Caco-2 (cell line): ENCODE measurements around the gene CCDC9B. TPM values are rescaled to one million over a fixed set of nuclear protein-coding genes. Genes with fewer than 3 reads are reported as not detected.

ENCODE experiments used
- BruUV-seq: library from RNA; stranded (reverse); fragments of 400-500 nt; replicated peaks from 2 replicates; lab custom pipeline; 2021; lab: Mats Ljungman, UMichigan
- CTCF ChIA-PET: fragments of 300-600 bp; sonication (Branson Sonifier 250); formaldehyde crosslinking; loops from one replicate; lab custom pipeline; 2022; ENCODE audit warnings: antibody characterized with exemption; lab: Charles Lee
- POLR2A ChIA-PET: fragments of 300-600 bp; sonication (Branson Sonifier 250); formaldehyde crosslinking; loops from one replicate; lab custom pipeline; 2022; ENCODE audit warnings: antibody characterized with exemption; lab: Charles Lee
- DNase-seq, 2 experiments: peaks; one replicate each; pipeline versions ENCODE4 v3.0.0 to v3.0.0-alpha.2; 2020 to 2022
- H3K27me3 ChIP-seq: replicated peaks from 2 replicates; pipeline ENCODE4 v1.6.0; 2011; ENCODE audit warnings: low read length; ENCODE audit not compliant: control insufficient read depth, insufficient read depth
- H3K36me3 ChIP-seq: 2 replicates; pipeline ENCODE4 v1.5.1; 2011; ENCODE audit warnings: low read length; ENCODE audit not compliant: control insufficient read depth, insufficient read depth
- H3K4me1 ChIP-seq: fragments of 250-450 bp; sonication (Bioruptor Pico); 2 replicates; pipeline ENCODE4 v1.5.1; 2020; ENCODE audit warnings: mild to moderate bottlenecking
- H3K4me3 ChIP-seq: 2 replicates; pipeline ENCODE4 v1.5.1; 2011; ENCODE audit warnings: low read depth, mild to moderate bottlenecking, control low read depth, low read length
- H3K9me3 ChIP-seq: fragments of 250-450 bp; sonication (Bioruptor Pico); 2 replicates; pipeline ENCODE4 v1.5.1; 2020; ENCODE audit warnings: mild to moderate bottlenecking, moderate library complexity
- H3K27ac Mint-ChIP-seq: one replicate; pipeline ENCODE4 v1.8.0; 2022; ENCODE audit warnings: mixed read lengths; ENCODE audit not compliant: unreplicated experiment
- H3K27me3 Mint-ChIP-seq: one replicate; pipeline ENCODE4 v1.8.0; 2022; ENCODE audit warnings: mixed read lengths; ENCODE audit not compliant: insufficient read depth, unreplicated experiment
- H3K36me3 Mint-ChIP-seq: one replicate; pipeline ENCODE4 v1.8.0; 2022; ENCODE audit warnings: mild to moderate bottlenecking, mixed read lengths; ENCODE audit not compliant: insufficient read depth, unreplicated experiment
- H3K4me1 Mint-ChIP-seq: one replicate; pipeline ENCODE4 v1.8.0; 2022; ENCODE audit warnings: low read depth, mixed read lengths; ENCODE audit not compliant: unreplicated experiment
- H3K4me3 Mint-ChIP-seq: one replicate; pipeline ENCODE4 v1.8.0; 2022; ENCODE audit warnings: mild to moderate bottlenecking, moderate library complexity, mixed read lengths; ENCODE audit not compliant: unreplicated experiment
- H3K9me3 Mint-ChIP-seq: one replicate; pipeline ENCODE4 v1.8.0; 2022; ENCODE audit warnings: mixed read lengths; ENCODE audit not compliant: unreplicated experiment
- CTCF ChIP-seq, 2 experiments: fragments of 200-600 bp in 1 of 2; IDR thresholded peaks; 1 replicate in 1 of 2; 2 replicates in 1 of 2; pipeline versions ENCODE4 v1.5.1 to v1.8.0; 2011 to 2022; ENCODE audit warnings: antibody characterized with exemption in 1 of 2, control low read depth in 1 of 2, inconsistent platforms in 1 of 2, low read depth in 1 of 2, low read length in 1 of 2, mild to moderate bottlenecking in 1 of 2, moderate library complexity in 1 of 2; ENCODE audit not compliant: insufficient read depth in 1 of 2, severe bottlenecking in 1 of 2, unreplicated experiment in 1 of 2
- intact Hi-C: fragments of 100-400 bp; cut with micrococcal nuclease; formaldehyde crosslinking; loops from one replicate; pipeline ENCODE4 v1.10.0; 2022; ENCODE audit not compliant: unreplicated experiment
- total RNA-seq: library from RNA; stranded (reverse); gene quantifications from 2 replicates; pipeline ENCODE4 v1.2.3, GENCODE V29; 2022

Gene CCDC9B
- total RNA-seq, 1 experiment from 2014 or later = 0.86 TPM

DNA sequence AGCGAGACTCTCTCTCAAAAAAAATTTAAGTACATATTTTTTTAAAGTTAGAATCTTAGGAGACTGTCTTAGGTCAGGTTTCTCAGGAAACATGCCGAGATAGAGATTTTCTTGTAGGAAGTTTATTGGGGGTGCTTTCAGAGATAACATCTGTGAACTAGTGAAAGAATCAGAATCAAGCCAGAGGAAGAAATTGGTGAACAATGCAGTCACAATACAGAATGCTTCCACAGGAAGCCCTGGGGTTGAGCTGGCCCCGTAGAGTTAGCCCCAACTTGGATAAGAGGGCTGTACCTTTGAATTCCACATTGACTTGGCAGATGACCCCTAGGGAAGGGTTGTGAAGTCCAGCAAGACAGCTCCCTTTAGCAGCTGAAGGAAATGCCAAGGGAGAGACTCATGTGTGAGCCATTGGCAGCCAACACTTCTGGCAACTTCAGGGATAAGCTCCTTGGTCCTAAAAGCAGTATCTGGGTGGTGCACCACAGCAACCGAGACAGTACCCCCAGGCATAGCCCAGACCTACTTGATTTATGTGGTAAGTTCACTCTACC, 25.9 kb downstream of the CCDC9B start:
- Mint-ChIP-seq H3K4me1 (peaks cover under 1% of the 10 kb centered on the region), H3K27me3 (peaks cover 12% of the 10 kb centered on the region), H3K27ac (no peak overlapping the region), H3K4me3 (no peak overlapping the region), H3K9me3 (no peaks in the 10 kb centered on the region), H3K36me3 (no peaks in the 10 kb centered on the region)
- POLR2A ChIA-PET = no interaction called here
- no peaks in the 10 kb centered on the region for H3K27me3 ChIP-seq
- TF ChIP-seq CTCF (IDR thresholded peaks at IDR 0.05; ENCODE audit: insufficient read depth in 1 of 2, low read depth in 1 of 2, low read length in 1 of 2, severe bottlenecking in 1 of 2, unreplicated experiment in 1 of 2) = no peak
- intact Hi-C loops = no loop called here
- CTCF ChIA-PET = no interaction called here
- H3K4me1 ChIP-seq = no peaks in the 10 kb centered on the region
- no TSS peak for BruUV-seq
- DNase-seq = no peak
- H3K9me3 ChIP-seq = no peaks in the 10 kb centered on the region
- no peak overlapping the region for H3K4me3 ChIP-seq
- no peaks in the 10 kb centered on the region for H3K36me3 ChIP-seq

DNA sequence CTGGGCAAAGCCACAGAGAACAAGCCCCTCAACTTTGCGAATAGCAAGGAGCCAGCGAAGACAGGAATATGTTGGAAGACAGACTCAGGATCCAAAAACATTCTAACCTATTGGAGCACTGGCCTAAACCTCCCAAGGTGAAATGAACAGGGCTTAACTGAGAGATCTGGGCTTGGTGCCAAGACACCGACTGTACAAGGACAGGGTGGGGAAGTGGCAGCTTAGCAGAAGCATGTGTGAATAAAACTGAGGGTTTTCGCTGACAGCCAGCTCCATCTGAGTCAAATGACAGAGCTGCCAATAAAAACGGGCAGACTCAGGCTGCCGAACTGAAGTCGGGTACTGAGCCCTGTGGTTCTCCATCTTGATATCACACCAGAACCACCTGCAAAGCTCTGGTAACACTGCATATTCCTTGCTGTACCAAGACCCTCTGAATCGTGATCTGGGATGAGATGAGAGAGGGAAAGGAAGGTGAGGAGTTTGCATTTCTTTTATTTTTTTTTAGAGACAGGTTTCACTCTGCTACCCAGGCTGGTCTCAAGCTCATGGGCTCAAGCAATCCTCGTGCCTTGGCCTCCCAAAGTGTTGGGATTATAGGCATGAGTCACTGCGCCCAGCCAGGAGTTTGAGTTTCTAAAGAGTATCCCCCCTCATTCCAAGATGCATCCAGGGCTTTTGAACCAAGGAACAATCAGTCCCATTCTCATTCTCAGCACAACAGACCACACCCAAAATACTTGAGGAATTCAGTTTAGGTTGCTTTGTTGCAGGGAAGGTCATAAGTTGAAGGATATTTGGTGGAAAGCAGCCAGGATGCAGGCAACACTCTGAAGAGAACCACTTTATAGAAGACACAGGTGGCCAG, 27.0 kb downstream of the CCDC9B start:
- no peak for TF ChIP-seq CTCF (IDR thresholded peaks at IDR 0.05; ENCODE audit: insufficient read depth in 1 of 2, low read depth in 1 of 2, low read length in 1 of 2, severe bottlenecking in 1 of 2, unreplicated experiment in 1 of 2)
- Mint-ChIP-seq H3K4me1 (no peaks in the 10 kb centered on the region), H3K36me3 (no peaks in the 10 kb centered on the region), H3K4me3 (no peak overlapping the region), H3K27ac (no peak overlapping the region), H3K9me3 (no peaks in the 10 kb centered on the region), H3K27me3 (peaks cover 12% of the 10 kb centered on the region)
- Histone ChIP-seq H3K4me3 (no peak overlapping the region), H3K4me1 (no peaks in the 10 kb centered on the region), H3K9me3 (no peaks in the 10 kb centered on the region), H3K27me3 (no peaks in the 10 kb centered on the region), H3K36me3 (no peaks in the 10 kb centered on the region)
- intact Hi-C loops = no loop called here
- ChIA-PET CTCF (interaction anchor here (1.3 kb wide), 1 partner anchor 24 kb away, joined by 5 read pairs; no protein-coding TSS in a partner anchor), POLR2A (interaction anchor here (0.5 kb wide), 1 partner anchor 226 kb away, joined by 3 read pairs; no protein-coding TSS in a partner anchor)
- no peak for DNase-seq
- BruUV-seq = no TSS peak

DNA sequence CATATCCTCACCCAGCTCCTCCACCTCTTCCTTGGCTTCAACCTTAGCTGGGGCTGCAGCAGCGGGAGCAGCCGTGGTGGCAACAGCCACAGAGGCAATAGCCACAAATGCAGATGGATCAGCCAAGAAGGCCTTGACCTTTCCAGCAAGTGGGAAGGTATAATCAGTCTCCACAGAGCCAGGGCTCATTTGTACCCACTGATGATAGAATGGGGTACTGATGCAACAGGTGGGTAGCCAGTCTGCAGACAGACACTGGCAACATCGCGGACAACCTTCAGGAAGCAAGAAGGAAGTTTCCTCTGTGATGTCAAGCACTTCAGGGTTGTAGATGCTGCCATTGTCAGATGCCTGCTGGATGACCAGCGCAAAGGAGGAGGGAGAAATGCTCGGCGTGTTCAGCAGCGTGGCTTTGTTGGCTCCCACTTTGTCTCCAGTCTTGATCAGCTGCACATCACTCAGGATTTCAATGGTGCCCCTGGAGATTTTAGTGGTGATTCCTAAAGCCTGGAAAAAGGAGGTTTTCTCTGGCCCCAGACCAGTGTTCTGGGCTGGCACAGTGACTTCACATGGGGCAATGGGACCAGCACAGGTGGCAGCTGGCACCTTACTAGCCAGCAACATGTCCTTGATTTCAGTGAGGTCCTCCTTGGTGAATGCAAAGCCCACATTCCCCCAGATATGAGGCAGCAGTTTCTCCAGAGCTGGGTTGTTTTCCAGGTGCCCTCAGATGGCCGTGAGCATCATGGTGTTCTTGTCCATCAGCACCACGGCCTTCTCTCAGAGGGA, 28.2 kb downstream of the CCDC9B start:
- H3K4me3 Mint-ChIP-seq = no peak overlapping the region
- ChIA-PET POLR2A (no interaction called here), CTCF (interaction anchor here (1.3 kb wide), 1 partner anchor 25 kb away, joined by 5 read pairs; no protein-coding TSS in a partner anchor)
- TF ChIP-seq CTCF (IDR thresholded peaks at IDR 0.05; ENCODE audit: insufficient read depth in 1 of 2, low read depth in 1 of 2, low read length in 1 of 2, severe bottlenecking in 1 of 2, unreplicated experiment in 1 of 2) = no peak
- no peaks in the 10 kb centered on the region for H3K4me1 Mint-ChIP-seq
- H3K36me3 Mint-ChIP-seq = no peaks in the 10 kb centered on the region
- Histone ChIP-seq H3K4me1 (no peaks in the 10 kb centered on the region), H3K9me3 (no peaks in the 10 kb centered on the region), H3K36me3 (no peaks in the 10 kb centered on the region), H3K4me3 (no peak overlapping the region), H3K27me3 (no peaks in the 10 kb centered on the region)
- peaks cover 12% of the 10 kb centered on the region for H3K27me3 Mint-ChIP-seq
- BruUV-seq = no TSS peak
- intact Hi-C loops = no loop called here
- no peaks in the 10 kb centered on the region for H3K9me3 Mint-ChIP-seq
- no peak for DNase-seq
- no peak overlapping the region for H3K27ac Mint-ChIP-seq
